GDM1 (cell line): ENCODE data around the gene TAF12.
"Not testable (repeated sequence)": the region's sequence is repeated elsewhere in the genome, so short reads cannot be mapped to it uniquely, and the experiment has no call there.

Experiments
- DNase-seq: peaks from one replicate; lab custom pipeline; 2025; lab: John Stamatoyannopoulos, UW

Gene TAF12

DNA sequence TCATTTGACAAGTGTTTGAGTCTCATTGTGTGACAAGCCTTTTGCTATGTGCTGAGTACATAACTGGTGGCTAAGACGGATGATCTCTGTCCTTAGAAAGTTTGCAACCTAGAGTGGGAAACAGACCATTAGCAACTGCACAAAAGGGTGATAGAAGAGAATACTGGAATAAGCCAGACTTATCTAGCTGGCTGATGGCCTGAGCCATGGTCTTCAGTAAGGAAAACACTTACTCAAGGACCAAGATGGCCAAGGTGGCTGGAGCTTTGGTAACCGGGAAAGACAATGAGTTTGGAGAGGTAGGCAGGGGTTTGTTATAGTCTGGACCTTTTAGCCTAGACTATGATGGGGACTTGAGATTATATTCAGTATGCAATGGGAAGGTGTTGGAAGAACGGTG, 1.6 kb upstream of the TAF12 start:
- DNase-seq = no peak

DNA sequence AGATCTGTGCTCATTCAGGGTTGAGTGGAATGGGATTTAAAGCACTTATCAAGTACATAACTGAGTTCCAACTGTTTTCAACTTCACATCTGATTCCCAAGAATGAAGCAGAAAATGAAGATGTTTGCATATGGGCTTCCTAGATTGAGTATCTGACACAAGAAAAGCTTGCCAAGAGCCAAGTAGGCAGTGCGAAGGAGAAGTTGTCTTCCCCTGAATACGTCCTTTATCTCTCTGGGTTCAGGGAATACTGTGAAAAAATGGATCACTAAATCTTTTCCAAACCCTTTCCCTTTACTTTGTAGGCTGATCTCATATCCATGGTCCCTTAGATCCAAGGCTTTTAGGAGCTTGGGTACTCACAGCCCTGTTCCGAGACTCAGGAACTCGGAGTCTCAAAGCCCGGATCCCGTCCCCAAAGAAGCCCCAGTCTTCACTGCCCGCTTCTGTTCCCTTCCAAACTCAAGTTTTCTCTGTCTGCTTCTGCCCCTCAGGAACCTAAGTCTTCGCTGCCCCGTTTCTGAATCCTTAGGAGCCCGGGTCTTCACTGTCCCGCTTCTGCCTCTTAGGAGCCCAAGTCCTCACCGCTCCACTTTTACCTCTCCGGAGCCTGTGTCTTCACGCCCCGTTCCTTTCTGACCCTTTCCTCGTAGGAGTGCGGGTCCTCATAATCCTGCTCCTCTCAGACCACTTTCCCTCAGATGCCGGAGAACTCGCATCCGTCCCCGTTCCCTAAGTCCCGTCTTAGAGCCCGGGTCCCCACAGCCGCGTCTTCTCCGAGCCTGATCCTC, 616 bp downstream of the TAF12 start:
- no peak for DNase-seq

DNA sequence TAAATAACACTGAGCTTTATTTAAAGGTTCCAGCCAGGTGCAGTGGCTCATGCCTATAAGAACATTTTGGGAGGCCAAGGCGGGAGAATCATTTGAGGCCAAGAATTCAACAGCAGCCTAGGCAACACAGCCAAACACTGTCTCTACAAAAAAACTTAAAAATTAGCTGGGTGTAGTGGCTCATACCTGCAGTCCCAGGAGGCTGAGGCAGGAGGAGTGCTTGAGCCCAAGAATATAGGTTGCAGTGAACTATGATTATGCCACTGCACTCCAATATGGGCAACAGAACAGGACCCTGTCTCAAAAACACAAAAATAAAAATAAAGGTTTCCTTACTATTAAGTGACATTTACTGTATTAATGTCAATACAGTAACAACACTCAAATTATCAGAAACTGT, 2.1 kb downstream of the TAF12 start:
- peak; percentile 17 for DNase-seq

DNA sequence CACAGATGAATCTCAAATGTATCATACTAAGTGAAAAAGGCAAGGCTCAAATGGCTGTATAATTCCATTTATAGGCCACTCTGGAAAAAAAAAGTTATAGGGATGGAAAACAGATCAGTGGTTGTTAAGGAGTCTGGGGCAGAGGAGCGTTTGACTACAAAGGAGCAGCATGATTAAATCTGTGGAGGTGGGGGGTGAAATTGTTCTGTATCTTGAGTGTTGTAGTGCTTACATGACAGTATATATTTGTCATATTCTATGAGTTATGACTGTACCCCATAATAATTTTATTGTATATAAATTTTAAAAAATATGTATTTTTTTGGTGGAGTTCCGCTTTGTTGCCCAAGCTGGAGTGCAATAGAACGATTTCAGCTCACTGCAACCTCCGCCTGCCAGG, 10.3 kb downstream of the TAF12 start:
- no peak for DNase-seq

DNA sequence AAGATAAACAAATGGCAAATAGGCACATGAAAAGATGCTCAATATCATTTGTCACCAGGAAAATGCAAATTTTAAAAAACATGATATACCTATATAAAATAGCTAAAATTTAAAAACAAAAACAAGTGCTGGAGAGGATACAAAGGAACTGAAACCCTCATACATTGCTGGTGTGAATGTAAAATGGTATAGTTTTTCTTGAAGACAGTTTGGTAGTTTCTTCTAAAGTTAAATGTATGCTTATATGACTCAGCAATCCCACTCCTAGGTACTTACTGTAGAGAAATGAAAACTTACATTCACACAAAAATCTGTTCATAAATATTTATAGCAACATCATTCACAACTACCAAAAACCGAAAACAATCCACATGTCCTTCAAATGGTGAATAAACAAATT, 11.2 kb downstream of the TAF12 start:
- DNase-seq = no peak

DNA sequence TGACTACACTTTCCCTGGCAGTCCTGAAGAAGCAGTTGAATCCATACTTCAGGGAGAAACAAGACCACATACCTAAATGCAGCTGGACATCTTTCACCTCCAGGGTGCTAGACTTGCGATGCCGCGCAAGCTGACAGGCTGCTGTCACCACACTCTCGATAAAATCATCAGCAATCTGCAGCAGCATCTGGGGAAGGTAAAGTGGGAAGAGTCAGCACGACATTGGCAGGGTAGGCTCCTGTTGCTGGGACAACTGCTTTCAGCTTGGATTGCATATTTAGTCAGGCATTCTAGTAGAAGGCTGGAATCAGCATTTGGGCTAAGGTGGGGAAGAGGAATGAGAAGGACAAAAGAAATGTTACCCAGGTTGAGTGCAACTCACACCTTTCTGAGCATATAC, 29.7 kb downstream of the TAF12 start:
- DNase-seq = no peak

DNA sequence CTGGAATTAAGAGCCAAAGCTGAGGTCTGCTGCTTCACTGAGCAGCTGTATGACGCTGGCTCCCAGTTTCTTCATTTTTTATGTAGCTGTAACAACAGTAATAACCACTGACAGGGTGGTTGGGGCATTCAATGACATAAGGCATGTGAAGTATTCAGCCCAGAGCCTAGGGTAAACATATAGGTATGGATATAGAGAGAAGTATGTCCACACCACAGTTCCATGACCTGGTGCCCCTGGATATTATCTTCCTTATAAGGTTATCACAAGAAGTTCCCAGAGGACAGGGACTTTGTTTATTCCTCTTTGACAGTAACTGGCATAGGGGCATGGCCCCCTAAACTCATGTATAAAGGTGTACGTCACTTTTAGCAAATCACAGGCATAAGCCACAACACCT, 36.1 kb downstream of the TAF12 start:
- no peak for DNase-seq

DNA sequence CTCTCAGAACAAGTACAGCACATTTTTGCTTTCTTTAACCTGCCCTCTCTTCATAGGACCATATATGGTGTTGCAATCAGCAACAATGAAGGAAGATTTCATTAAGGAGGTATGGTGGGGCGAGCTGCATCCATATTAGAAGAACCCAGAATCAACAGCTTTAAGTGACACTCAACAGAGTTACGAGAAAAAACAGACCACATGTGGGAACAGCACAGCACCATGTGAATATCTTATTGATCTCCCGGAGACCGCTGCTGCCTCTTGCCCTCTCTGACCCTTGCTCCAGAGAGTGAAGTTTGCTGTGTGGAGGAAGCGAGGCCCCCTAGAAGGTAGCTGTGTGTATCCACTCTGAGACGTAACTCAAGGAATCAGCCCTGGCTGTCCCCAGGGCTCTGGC, 37.9 kb downstream of the TAF12 start:
- DNase-seq = no peak

DNA sequence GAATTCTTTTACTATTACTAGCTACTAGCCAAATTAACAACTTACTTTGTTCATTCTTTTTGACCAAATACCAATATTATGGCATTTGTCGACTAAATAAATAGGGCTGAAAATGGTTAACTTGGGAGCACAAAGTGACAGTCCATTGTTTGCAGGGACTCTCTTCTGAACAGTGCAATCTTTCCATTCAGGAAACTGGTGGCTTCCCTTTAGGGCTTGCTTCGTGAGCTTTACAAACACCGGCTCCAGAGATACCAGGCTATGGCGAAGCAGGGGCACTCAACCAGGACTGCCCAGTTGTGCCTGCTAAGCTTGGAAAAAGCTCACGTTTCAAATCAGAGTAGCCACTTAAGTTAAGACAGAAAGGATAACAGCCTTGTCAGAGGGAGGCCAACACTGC, 38.5 kb downstream of the TAF12 start:
- DNase-seq = no peak

DNA sequence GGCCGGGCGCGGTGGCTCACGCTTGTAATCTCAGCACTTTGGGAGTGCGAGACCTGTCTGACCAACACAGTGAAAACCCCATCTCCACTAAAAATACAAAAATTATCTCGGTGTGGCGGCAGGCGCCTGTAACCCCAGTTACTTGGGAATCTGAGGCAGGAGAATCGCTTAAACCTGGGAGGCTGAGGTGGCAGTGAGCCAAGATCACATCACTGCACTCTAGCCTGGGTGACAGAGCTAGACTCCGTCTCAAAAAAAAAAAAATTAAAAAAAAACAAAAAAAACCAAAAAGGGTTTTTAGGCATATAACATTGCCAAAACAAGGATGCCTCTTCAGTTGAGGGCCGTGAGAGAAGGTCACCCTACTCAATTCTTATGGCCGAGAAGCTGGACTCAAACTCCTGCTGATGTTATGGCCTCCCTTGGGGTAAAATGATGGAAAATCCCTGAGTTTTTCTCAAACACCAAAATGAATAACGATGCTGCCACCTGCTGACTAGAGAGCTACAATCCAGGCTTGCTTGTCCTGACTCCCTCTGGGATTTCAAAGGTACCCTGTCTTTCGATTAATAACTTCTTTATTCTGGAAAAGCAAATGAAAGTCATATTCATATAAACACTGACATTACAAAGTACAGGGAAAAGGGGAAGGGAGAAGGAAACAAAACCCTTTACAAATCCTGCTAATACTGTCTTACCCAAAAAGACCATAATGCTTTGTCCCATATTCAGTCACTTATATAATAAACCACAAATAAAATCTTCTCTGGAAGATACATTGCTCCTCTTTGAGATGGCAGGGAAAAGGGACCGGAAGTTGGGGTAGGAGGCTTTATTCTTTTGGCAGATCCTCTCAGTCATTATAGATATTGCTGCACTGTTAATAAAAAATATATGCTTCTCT, 40.1 kb downstream of the TAF12 start:
- DNase-seq = peak; percentile 20

DNA sequence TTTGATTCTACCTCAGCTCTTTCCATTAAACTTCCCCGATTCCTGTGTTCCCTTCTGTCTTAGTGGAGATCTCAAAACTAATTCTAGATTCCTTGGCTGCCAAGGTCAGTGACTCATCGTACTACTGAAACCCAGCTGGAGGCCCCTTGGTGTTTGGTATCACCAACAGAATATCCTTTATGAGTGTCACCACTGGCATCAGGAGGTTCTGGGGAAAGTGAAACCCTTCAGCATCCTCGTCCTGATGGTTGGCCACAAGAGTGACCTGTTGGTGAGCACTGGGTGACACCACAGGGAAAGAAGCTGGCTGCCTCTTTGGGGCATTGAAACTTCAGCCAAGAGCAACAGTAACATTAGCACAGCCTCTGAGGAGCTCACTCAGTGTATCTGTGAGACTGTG, 41.2 kb downstream of the TAF12 start:
- DNase-seq = no peak

DNA sequence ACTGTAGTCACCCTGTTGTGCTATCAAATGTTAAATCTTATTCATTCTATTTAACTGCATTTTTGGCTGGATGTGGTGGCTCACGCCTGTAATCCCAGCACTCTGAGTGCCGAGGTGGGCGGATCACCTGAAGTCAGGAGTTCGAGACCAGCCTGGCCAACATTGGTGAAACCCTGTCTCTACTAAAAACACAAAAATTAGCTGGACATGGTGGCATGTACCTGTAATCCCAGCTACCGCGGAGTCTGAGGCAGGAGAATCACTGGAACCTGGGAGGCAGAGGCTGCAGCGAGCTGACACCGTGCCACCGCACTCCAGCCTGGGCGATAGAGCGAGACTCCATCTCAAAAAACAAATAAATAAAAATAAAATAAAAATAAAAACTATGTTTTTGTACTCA, 46.6 kb downstream of the TAF12 start:
- not testable (repeated sequence) for DNase-seq

DNA sequence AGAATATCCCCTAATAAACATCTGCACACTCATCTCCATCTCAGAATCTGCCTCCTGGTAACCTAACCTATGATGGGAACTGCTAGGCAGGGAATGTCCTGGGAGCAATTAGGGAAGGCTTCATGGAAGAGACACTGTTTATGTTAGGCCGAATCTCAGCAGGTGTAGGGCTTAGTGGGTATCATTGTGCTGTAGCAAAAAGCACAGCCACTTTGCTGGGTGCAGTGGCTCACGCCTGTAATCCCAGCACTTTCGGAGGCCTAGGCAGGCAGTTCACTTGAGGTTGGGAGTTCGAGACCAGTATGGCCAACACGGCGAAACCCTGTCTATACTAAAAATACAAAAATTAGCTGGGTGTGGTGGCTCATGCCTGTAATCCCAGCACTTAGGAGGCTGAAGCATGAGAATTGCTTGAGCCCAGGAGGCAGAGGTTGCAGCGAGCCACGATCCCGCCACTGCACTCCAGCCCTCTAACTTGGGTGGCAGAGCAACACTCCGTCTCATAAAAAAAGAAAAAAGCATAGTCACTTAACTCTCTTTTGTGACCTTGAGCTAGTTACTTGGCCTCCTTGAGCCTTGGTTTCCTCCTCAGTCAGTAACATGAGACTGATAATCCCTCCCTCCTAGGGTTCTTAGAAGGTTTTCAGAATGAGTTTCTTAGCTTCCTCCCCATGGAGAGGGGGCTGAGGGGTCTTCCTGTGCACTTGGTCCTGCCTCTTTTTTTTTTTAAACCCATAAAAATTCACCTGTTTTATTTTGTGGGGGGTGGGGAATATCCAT, 47.3 kb downstream of the TAF12 start:
- DNase-seq = no peak

DNA sequence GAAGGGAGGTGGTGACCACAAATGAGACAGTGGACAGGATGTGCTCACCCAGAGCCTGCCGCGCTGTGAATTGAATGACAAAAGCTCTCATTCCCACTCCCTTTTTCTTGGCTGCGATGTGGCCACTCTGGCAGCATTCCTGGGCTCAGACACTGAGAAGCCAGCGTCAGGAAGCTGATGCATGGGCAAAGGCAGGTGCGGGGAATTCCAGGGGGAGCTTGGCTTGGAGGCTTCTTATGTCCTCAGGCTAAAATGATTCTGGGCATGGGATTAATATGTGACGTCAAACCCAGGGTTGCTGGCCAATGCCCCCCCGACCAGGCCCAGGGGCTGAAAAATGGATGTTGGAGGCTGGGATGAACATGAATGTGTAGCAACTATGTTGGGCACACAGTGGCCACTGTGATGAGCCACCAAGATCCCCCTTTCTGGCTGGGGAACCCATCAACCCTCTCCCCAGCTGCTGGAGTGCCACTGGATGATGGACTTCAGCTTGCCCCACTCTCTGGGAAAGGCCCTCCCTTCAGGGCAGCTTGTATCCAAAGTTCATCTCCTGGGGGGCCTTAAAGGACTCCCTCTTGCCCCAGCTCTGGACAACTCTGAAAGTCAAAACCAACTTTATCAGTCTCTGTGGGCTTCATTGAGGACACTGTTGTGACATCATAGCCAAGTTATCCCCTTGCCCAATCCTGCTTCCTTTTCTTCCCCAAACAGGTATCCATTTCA, 48.0 kb downstream of the TAF12 start:
- DNase-seq = not testable (repeated sequence)

DNA sequence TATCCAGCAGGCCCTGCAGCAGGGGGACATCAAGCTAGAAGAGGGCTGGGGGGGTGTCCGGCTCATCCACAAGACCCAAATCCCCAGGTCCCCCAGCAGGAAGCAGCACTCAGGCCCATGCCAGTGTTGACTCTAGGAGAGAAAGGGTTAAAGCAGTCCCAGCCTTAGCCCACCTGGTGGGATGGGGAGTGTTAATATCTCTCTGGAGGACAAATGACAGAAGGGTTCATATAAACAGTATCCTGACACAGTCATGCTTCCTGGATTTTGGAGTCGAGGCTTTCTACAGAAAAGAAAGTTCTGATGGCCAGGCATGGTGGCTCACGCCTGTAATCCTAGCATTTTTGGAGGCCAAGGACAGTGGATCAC, 48.9 kb downstream of the TAF12 start:
- DNase-seq = not testable (repeated sequence)

DNA sequence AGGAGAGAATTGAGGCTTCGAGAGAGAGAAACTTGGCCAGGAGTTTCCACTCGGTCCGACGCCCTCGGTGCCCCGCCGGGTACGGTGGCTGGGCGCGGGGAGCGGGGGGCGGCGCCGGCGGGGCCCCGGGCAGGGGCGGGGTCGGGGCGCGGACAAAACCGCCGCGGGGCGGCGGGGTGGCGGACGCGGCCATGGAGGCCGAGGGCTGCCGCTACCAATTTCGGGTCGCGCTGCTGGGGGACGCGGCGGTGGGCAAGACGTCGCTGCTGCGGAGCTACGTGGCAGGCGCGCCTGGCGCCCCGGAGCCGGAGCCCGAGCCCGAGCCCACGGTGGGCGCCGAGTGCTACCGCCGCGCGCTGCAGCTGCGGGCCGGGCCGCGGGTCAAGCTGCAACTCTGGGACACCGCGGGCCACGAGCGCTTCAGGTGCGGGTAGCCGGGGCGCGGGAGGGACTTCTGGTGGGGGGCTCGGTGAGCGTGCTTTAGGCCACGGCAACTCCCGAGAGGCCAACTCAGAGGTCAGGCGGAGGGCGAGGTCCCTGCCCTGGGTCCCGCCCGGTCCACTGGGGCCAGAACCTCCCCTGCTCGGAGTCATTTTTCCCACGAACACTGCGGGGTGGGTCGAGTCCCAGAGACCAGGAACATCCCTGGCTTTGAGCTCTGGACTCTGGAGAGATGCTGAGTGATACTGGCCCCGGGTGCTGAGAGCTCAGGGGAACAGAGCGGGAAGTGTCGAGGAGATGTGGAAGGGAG, 50.4 kb downstream of the TAF12 start:
- no peak for DNase-seq

DNA sequence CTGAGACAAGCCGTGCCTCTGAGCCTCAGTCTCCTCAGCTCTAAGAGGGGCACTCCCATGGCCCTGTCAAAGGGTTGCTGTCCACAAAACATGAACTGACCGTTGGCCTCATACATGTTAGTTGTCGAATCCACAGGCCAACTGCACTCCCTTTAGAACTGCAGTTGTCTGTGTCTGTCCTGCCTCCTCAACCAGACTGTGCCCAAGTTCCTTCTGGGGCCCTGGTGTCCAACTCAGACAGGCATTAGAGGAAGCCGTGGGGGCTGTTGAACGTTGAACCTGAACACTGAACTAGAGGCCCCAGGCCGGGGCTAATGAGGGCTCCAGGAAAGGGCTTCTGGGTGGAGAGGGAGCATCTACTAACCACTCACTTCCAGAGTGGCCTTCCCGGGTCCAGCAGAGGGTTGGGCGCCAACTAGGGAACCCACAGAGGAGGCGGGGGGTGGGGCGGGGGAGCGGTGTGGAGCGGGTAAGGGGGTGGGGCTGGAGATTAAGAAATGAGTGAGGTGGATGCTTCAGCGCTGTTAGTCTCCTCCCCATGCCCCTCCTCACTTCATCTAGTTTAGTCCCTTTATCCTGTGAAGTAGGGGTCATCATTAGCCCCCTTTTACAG, 51.1 kb downstream of the TAF12 start, which contains the start of gene RAB42:
RAB42 (plus strand) TSS at position 558 of the 613 bp plus-strand sequence. CDS start 247 bp downstream, outside the sequence.
- DNase-seq = no peak

DNA sequence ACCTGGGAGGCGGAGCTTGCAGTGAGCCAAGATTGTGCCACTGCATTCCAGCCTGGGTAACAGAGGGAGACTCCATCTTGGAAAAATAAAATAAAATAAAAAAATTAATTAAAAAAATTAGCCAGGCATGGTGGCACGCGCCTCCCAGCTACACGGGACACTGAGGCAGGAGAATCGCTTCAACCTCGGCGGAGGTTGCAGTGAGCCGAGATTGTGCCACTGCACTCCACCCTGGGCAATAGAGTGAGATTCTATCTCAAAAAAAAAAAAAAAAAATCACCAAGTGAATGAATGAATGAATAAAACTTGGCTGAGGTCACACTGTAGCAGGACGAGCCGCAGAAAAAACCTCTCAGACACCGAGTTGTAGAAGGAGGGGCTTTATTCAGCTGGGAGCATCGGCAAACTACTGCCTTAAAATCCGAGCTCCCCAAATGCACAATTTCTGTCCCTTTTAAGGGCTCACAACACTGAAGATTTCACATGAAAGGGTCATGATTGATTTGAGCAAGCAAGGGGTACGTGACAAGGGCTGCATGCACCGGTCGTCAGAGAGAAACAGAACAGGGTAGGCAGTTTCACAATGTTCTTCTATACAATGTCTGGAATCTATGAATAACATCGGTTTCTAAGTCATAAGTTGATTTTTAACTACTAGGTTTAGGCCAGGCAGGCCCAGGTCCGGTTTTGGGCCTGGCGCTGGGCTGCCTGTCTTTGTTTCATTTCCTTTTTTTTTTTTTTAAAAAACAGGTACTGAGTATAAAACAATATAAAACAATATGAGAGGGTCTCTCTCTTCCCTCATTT, 56.1 kb downstream of the TAF12 start:
- not testable (repeated sequence) for DNase-seq

DNA sequence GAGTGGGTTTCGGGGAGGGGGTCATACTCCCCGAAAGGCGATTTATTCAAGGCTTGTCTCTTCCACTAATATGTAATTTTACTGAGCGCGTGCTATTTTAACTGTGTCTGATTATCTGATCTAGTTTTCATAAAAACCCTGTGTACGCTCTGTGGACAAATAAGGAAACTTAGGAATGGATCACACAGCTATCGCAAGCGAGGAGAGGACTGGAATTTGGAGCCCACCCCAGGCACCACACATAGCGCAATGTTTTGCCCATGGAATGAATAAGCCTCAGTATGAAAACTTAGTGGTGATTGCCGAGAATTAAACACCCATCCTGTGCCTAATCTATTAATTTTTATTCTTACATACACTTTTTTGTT, 60.6 kb downstream of the TAF12 start:
- no peak for DNase-seq
